SKM-1 (cell line): Measurements from ENCODE around the gene FRYL.
"Not testable (repeated sequence)": the region's sequence is repeated elsewhere in the genome, so short reads cannot be mapped to it uniquely, and the experiment has no call there.

Experiments used
- DNase-seq: peaks from one replicate; lab custom pipeline; 2025; ENCODE audit not compliant: unreplicated experiment; lab: John Stamatoyannopoulos, UW

Gene FRYL

DNA sequence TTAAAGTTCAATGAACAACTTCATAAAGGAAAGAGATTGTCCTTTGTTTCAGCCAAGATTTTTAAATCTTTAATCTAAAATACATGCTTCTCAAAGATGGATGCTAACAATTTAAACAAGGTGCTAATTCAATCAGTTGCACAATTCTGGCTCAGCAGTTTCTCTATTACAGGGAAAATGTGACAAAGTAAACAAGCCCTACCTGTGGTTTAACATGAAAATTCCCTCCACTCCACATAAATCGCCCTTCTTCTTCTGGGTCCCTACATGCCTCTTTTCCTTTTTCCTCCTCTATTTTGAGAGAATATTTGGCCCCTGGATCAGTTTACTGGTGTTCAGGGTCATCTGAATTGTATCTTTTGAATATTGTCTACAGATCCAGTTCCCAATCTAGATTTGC, 80.6 kb downstream of the FRYL start:
- no peak for DNase-seq

DNA sequence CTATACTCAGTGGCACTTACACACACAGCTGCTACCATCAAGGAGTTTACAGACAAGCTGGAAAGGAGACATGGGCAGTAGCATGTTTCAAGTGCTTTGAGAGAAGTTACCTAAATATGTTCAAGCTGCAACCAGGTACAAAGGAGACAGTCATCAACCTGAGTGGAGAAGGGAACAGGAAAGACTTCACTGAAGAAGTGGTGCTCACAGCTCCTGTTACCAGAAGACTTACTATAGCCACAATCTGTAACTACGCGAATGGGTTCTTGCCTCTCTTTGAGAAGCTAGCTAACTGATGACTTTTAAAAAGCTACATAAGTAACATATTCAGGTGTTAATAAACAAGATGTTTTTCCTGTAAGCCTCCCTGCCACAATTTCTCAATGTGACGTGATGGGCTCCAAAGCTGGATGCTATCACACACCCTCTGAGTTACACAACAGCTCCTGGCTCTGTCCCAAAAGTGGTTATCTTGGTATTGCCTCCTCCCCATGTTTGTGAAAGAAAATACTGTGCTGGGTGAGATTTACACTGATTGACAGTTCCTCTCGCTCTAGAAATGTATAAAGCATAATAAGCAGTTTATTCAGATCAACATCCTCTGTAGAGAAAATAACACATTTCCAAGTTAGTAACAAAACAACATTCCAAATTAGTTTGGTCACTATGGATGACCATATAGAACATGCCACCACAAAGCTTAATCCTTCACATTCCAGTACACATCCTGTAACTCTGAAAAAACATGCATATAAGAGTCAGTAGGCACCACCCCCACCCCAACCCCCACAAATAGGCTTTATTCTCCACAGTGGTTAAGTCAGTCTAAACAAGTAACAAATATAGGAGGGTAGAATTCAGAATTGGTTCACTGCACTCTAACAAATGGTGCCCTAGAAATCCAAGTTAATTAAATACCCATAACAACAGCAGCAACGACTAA, 81.8 kb downstream of the FRYL start:
- DNase-seq = no peak

DNA sequence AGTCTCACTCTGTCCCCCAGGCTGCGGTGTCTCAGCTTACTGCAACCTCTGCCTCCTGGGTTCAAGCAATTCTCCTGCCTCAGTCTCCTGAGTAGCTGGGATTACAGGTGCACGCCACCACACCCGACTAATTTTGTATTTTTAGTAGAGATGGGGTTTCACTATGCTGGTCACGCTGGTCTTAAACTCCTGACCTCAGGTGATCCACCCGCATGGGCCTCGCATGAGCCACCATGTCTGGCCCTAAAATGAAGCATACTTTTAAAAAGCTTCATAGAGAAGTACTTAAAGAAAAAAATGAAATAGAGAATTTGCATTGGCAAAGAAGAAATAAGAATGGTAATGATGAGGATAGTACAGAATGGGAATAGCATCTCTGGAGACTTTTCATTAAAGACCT, 82.6 kb downstream of the FRYL start:
- not testable (repeated sequence) for DNase-seq

DNA sequence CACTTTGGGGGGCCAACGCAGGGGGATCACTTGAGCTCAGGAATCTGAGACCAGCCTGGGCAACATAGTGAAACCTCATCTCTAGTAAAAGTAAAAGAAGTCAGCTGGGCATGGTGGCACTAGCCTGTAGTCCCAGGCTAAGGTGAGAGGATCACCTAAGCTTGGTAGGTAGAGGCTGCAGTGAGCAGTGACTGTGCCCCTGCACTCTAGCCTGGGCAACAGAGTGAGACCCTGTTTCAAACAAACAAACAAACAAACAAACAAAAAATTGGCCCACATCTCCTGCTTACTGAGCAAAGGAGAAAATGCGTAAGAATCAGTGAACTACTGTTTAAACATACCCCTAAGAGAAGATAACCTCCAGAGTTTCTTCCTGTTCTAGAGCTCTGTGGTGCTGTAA, 85.3 kb downstream of the FRYL start:
- no peak for DNase-seq

DNA sequence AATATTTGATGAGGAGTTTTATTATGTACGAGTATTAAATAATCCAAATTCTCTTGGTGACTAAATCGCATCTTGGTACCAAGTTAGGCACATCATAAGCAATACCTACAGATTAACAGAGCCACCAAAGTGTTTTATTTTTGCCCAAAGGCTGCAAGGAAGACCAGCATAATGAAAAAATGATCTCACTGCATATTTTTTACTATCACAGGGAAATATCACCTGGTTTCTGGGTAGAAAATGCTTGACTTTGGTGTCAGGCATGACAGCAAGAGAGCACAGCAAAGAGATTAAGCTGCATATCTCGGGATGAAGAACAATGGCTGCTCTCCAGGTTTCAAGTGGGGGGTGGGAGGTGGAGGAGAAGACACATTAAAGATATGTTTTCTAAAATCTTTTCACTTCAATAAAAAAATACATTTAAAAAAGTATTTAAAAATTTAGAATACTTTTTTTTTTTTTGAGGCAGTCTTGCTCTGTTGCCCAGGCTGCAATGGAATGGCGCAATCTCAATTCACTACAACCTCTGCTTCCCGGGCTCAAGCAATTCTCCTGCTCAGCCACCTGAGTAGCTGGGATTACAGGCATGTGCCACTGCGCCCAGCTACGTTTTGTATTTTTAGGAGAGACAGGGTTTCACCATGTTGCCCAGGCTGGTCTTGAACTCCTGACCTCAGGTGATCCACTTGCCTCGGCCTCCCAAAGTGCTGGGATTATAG, 86.1 kb downstream of the FRYL start:
- no peak for DNase-seq

DNA sequence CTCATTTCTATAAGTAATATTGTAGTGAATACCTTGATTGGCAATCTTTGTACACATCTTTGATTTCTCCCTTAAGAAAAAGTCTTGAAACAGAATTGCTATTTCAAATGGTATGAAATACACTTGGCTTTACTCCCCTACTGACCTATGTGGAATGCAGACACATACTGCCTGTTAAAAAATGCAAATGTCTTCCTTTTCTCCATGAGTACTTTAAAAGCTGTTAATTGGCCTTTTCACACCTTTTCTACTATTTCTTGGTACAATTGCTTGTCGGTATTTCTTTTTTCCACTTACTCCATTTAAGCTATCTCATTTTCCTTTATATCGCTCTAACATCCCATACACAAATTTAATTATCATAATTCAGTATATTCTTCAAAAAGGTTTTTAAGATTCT, 87.2 kb downstream of the FRYL start:
- no peak for DNase-seq

DNA sequence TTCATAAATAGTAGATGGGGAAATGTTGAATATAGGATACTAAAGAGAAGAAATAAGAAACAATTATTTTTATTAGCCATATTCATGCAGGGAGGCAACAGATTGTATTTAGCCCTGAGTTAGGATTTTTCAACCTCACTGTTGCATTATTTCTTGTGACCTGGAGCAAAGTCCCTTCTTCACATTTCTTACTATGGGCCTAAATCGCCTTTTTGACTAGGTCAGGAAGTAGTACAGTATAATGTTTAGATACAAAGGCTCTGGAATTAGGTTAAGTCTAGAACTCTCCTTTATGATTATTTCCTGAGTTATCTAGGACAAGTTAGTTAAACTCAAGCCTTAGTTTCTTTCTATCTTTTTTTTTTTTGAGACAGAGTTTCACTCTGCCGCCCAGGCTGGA, 88.0 kb downstream of the FRYL start:
- DNase-seq = no peak

DNA sequence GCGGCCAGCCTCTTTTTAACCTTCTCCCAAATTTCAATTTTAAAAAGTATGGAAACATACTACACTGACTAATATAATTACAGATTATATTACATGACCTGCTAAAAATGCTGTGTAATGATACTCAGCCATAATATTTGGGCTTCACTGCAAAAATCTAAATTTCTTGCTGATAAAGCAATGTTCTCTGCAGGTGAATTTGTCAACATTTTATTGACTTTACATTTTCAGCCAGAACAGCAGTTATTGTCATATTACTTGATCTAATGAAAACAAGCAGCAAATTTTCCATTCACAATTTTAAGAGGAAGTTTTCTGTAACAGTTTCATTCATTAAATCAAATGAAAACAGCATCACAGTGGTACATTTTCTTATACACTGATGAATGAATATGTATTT, 91.1 kb downstream of the FRYL start:
- no peak for DNase-seq

DNA sequence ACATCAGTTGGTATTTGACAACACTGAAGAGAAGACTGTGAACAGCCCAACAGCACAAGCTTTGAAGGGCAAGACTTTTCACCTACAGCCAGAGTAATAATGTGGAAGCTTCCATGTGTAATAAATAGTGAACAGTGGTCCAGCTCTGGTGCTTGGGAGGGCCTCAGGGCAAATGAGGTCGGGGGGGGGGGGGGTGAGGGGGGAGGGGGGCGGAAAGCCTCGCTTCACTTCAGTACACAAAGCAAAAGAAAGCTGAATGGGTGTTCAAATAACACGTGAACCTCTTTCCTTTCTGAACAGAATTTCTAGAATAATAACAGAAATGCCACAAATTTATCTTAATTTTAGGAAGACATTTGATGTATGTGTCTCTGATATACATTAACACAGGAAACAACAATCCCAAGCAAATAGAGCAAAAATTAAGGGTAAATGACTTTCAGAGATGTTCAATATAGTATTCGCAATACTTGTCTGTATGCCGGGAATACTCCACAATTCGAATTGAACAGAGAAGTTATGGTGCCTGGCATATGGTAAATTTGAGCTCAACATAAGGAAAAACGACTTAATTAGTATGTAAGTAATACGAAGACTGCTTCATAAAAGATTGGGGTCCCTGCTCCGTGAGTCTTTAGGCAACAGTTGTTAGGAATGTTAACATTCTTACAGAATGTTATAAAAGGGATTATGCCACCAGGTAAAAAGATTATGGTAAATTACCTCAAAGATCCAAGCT, 92.6 kb downstream of the FRYL start:
- DNase-seq = no peak

DNA sequence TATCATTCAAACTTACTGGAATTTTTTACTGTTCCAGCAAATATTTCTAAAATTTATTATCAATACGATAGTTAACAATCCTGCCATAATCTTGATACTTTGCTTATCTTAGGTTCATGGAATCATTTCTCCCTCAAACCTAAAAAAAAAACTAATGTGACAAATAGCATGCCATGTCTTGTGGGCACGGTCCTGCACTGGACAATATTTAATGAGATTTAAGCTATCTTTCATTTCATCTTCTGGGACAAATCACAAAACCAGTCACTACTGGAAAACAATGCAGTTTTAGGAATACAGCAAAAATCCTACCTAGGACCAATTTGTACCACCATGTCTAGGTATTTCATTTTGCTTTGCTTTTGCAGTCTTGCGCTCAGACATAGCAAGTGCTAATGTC, 93.7 kb downstream of the FRYL start:
- no peak for DNase-seq

DNA sequence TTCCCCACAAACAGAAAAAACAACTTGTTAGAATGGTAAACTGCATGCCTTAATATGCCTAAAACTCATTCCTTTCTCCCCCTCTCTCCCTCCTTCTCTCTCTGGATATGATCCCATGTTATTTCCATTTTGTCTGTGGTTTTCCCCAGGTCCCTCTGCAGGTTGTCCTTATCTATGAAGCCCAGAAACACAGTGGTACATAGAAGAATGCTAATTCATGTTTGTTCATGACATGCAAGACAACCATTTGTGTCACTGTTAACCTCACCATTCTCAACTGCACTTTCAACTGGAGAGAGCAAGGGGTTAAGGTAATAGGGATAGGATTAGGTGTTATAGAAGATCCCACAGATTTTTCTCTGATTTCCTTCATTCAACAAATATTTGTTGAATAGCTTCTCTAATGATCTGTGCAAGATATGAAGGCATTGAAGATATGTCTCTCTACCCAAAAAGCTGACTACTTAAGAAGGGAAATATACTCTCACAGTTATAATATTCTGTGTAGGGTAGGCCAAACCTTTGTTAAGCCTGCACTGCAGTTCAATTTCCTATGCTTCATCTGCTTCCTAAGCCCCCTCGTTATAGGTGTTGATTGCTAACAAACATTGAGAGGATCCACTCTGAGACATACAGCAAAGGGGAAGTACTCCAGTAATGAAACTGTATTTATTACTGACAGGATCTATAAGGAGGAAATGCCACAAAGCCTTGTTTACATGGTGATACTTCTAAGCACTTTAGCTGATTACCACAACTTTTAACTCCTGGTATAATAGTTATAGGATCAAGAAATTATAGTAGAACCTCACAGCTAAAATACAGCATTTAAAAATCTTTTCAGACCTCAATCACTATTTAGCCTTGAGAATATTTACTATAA, 96.1 kb downstream of the FRYL start:
- no peak for DNase-seq

DNA sequence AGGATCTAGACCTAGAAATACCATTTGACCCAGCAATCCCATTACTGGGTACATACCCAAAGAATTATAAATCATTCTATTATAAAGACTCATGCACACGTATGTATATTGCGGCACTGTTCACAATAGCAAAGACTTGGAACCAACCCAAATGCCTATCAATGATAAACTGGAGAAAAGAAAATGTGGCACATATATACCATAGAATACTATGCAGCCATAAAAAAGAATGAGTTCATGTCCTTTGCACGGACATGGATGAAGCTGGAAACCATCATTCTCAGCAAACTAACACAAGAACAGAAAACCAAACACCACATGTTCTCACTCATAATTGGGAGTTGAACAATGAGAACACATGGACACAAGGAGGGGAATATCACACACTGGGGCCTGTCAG, 97.2 kb downstream of the FRYL start:
- DNase-seq = not testable (repeated sequence)

DNA sequence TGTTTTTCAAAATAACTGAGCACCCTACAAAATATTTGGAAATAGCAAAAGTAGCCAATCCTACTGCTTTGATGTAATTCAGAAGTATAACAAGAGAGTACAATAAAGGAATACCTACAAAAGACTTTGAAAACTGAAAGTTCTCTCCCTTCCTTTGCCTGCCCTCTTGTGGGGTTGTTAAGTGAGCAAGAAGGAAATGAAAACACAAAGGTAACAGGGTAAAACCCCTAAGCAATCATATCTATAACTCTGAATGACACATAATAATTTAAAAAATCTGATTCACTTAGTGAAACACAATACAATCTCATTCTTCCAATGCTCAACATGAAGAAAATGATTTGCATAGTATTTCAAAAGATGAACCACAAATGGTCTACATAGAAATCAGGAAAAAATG, 98.2 kb downstream of the FRYL start:
- no peak for DNase-seq

DNA sequence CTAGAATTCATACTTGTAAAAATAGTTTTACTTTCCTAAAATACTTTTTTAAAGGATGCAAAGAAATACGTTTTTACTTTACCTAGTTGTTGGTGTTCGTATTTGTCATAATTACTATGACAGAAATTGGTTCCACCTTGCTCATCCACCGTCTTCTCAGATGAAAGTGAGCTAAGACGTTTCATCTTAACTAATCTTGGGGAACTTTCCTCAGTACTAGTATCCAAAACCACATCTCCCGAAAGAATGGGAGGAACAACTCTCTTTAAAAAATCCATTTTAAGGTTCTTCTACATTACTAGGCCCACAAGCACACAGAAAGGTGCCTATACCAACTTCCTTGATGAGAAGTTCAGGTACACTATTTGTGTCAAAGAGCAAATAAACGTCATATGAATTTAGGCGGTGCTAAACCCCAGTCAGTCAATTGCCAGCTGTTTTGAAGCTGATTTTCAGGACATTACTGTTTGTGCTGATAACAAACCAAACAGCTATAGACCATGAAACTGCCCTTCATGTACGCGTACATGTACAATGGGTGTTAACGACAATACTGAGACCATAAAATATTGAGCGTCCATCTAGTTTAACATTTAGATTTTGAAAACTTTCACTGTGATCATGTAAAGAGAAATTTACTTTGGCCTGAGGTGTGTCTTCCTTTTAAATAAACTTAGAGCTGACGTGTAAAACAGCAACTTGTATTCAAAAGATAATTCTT, 99.1 kb downstream of the FRYL start:
- DNase-seq = no peak

DNA sequence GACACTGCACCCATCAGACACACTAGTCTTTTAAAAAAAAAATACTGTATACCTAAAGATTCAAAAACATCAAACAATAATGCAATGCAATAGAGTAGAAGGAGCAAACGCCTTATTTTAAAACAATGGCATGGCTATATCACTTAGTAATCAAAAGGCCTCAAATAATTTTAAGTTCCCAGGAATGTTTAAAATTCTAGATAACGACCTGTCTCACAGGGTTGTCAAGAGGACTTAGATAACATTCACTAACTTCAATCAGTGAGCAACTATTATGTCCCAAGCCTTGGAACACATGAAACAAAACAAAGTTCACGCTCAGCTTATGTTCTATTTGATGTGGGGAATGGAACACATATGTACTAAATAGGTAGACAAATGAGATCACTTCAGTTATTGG, 106.5 kb downstream of the FRYL start:
- no peak for DNase-seq

DNA sequence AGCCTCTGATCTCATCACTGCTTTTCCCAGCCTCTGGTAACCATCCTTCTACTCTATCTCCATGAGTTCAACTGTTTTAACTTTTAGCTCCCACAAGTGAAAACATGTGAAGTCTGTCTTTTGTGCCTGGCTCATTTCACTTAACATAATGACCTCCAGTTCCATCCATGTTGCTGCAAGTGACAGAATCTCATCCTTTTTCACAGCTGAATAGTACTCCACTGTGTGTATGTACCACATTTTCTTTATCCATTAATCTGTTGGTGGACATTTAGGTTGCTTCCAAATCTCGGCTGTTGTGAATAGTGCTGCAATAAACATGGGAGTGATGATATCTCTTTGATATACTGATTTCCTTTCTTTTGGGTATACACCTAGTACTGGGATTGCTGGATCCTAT, 109.5 kb downstream of the FRYL start:
- no peak for DNase-seq

DNA sequence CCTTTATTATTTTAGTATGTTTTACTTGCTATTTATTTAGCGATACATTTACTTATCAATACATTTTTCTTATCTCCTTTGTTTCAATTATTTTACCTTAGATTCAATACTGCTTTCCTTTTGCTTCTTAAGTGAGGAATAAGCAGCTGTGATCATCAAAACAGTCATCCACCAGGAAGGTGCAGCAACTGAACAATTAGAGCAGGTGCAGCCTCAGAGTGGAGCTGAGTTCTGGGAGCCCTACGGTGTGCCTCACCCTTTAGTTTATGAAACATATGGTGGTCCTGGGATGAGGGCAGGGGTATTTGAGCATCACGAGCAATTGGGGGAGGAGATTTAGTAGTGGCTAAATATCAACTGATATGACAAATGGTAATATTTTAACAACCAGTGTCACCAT, 111.0 kb downstream of the FRYL start:
- DNase-seq = no peak

DNA sequence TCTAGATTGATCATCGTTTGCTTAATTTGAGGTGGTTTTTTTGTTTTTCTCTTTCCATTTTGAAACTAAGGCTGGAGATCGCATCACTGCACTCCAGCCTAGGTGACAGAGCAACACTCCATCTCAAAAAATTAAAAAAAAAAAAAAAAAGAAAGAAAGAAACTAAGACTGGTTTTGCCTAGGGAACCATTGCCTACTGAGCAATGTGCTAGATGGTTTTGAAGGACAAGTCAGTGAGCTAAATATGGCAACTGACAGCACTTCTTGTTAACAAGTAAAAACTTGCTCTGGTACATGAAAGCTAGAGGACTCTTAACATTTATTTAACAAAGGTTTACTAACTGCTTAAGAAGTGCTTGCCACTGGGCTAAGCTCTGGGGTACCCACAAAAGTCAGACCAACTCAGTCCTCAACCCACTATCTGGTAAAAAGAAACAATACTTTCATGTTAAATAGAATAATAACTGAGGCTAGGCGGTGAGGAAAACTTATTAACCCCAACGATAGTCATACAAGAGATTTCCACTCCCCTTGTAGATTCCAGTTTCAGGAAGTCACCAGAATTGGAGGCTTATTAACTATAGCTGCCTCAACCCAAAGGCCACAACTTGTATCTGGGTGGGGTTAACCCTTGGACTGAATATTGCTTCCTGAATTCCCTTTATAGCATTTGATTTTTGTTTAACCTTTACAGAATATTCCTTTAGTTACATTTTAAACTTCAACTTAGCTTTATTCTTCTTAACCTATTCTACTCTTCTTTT, 111.6 kb downstream of the FRYL start:
- DNase-seq = no peak

DNA sequence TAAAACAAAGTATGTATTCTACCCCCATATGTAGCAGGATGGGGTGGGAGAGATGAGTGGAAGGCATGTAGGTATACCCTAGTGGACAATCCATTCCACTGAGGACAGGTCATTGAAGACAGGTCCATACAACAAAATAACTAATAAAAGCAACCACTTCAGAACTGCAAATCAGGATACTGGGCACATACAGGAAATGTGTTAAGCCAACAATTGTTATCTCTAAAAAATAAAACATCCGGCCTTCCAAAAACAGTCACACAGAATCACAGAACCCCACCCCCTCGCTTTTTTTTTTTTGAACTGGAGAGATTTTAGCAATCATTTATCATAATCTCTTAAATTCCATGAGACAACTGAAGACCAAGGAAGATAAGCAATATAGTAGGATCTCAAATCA, 112.9 kb downstream of the FRYL start:
- DNase-seq = no peak
